Muscle of leg (tissue), 11 donors: Measurements from ENCODE around the gene TBC1D5. TPM values are rescaled to one million over a fixed set of nuclear protein-coding genes. Genes with fewer than 3 reads are reported as not detected.
A peak's percentile ranks its signal among the peaks of the same experiment; 100 is the strongest.
"Not testable (repeated sequence)": the region's sequence is repeated elsewhere in the genome, so short reads cannot be mapped to it uniquely, and the experiment has no call there.

Experiments used
- DNase-seq: peaks from one replicate; pipeline ENCODE4 v3.0.0; 2013
- H3K27ac ChIP-seq: one replicate; pipeline ENCODE4 v1.5.1; 2013; ENCODE audit warnings: mild to moderate bottlenecking, low read length, control low read depth
- H3K27me3 ChIP-seq: one replicate; pipeline ENCODE4 v1.6.1; 2013; ENCODE audit warnings: low read length; ENCODE audit not compliant: control insufficient read depth, insufficient read depth
- H3K36me3 ChIP-seq: one replicate; pipeline ENCODE4 v1.6.1; 2013; ENCODE audit warnings: low read length; ENCODE audit not compliant: control insufficient read depth, insufficient read depth
- H3K4me1 ChIP-seq: one replicate; pipeline ENCODE4 v1.6.1; 2013; ENCODE audit warnings: low read length; ENCODE audit not compliant: control insufficient read depth, insufficient read depth
- H3K4me3 ChIP-seq: one replicate; pipeline ENCODE4 v1.5.1; 2013; ENCODE audit warnings: low read length, control low read depth
- H3K9me3 ChIP-seq: replicated peaks from 2 replicates; pipeline ENCODE4 v1.6.1; 2013; ENCODE audit warnings: low read depth, low read length; ENCODE audit not compliant: control insufficient read depth
- WGBS: methylation state at CpG from one replicate; pipeline ENCODE4 v1.1.5; 2013; ENCODE audit warnings: missing lambda C conversion rate; ENCODE audit not compliant: insufficient coverage; 5-methylcytosine and 5-hydroxymethylcytosine counted together
- polyA plus RNA-seq, 8 donors: library from polyadenylated mRNA; unstranded; fragments of 120-200 nt; gene quantifications; one replicate each; pipeline versions ENCODE4 v1.2.1 to v1.2.3, GENCODE V29; 2013; ENCODE audit warnings: inconsistent platforms in 1 of 8, low replicate concordance in 1 of 8; ENCODE audit not compliant: insufficient read length in 8 of 8, insufficient read depth in 1 of 8
- total RNA-seq: library from RNA; stranded (reverse); fragments of 120-200 nt; gene quantifications from one replicate; pipeline ENCODE4 v1.2.4, GENCODE V29; 2013

Gene TBC1D5
- total and polyA plus RNA-seq, 9 donors, result 19.0 to 58.7 (median 32.6) TPM

DNA sequence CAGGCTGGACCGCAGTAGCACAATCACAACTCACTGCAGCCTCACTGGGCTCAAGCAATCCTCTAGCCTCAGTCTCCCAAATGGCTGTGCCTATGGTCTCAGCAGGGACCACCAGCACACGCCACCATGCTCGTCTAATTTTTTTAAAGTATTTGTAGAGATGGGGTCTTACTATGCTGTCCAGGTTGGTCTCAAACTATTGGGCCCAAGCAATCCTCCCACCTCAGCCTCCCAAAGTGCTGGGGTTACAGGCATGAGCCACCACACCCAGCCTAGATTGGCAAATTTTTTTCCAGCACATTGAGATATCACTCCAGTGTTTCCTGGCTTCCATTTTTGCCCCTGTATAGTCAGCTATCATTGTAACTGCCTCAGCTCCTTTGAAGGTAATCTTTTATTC lies 18.3 kb downstream of the TBC1D5 start:
- no peak for DNase-seq
- whole genome bisulfite sequencing, result 100% methylated on average over 1 of the region's 3 CpGs
- H3K4me3 ChIP-seq, result no peak overlapping the region
- no peak overlapping the region for H3K27ac ChIP-seq
- no peaks in the 10 kb centered on the region for H3K27me3 ChIP-seq
- H3K4me1 ChIP-seq, result no peaks in the 10 kb centered on the region
- peaks cover 17% of the 10 kb centered on the region for H3K9me3 ChIP-seq
- H3K36me3 ChIP-seq, result peaks cover 2% of the 10 kb centered on the region

DNA sequence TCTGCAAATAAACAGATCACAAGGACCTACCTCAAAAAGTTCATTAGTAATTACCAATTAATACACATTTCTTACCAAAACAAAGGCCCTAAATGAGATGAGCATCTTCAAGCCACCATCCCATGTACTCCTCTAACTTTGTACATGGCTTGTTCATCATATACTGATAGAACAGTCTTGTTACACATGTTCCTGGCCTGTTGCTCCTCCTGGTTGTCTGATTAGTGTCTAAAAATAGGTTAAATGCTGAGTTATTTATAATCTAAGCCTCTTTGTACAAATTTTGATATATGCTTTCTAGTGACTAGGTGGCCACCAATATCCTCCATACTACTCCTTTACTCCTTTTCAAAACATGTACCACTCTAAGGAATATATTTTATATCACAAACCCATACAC lies 25.0 kb downstream of the TBC1D5 start:
- H3K27me3 ChIP-seq, result no peaks in the 10 kb centered on the region
- no peak for DNase-seq
- no peak overlapping the region for H3K4me3 ChIP-seq
- H3K27ac ChIP-seq, result no peak overlapping the region
- H3K4me1 ChIP-seq, result no peaks in the 10 kb centered on the region
- no peaks in the 10 kb centered on the region for H3K36me3 ChIP-seq
- H3K9me3 ChIP-seq, result peaks cover 15% of the 10 kb centered on the region

GRCh38 chr3:17714473-17714872 lies 28.0 kb downstream of the TBC1D5 start:
- Histone ChIP-seq H3K4me1 (no peaks in the 10 kb centered on the region), H3K36me3 (no peaks in the 10 kb centered on the region), H3K4me3 (no peak overlapping the region), H3K27me3 (no peaks in the 10 kb centered on the region), H3K9me3 (peaks cover 15% of the 10 kb centered on the region), H3K27ac (no peak overlapping the region)
- no CpG with 5 or more reads among the region's 2 CpGs for WGBS
- DNase-seq, result no peak

- H3K27ac ChIP-seq, result no peak overlapping the region
- no peaks in the 10 kb centered on the region for H3K36me3 ChIP-seq
- H3K9me3 ChIP-seq, result peaks cover 4% of the 10 kb centered on the region
- H3K4me3 ChIP-seq, result no peak overlapping the region
- no peaks in the 10 kb centered on the region for H3K27me3 ChIP-seq
- DNase-seq, result peak; percentile 52
- no peaks in the 10 kb centered on the region for H3K4me1 ChIP-seq
- no CpG with 5 or more reads among the region's 1 CpG for WGBS
Observed at GRCh38 chr3:17709236-17709810, 33.1 kb downstream of the TBC1D5 start.

DNA sequence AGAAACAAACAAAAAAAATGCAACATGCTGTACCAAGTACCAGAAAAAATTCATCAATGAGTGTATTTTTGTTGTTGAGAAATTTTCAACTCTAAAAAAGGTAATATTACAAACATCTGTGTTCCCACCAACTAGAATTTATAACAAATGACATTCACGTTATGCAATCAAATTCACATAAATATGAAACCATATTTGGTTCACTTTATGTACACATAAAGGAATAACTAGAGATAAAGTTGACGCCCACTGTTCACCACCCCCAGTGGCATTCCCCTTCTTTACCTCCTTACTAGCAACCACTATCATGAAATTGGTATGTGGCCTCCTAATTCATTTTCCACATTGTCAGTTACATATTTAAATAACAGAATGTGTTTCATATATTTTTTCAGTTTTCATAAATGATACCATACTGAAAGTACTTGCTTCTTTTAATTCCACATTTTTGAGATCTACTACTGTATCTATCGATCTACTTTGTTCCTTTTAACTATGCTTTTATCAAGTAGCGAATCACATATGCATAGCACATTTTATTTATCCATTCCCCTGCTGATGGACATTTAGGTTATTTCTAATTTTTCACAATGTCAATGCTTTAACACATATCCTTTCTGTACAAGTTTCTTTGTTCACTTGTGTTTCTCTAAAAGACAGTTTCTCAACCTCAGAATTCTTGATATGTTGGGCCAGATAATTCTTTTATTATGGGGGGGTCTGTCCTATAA lies 34.5 kb downstream of the TBC1D5 start:
- H3K4me1 ChIP-seq, result no peaks in the 10 kb centered on the region
- peak; percentile 27 for DNase-seq
- no peaks in the 10 kb centered on the region for H3K27me3 ChIP-seq
- no peak overlapping the region for H3K4me3 ChIP-seq
- H3K36me3 ChIP-seq, result no peaks in the 10 kb centered on the region
- WGBS, result no CpG with 5 or more reads among the region's 4 CpGs
- H3K9me3 ChIP-seq, result no peaks in the 10 kb centered on the region
- H3K27ac ChIP-seq, result no peak overlapping the region

GRCh38 chr3:17705991-17706390 lies 36.4 kb downstream of the TBC1D5 start:
- not testable (repeated sequence) for H3K9me3 ChIP-seq, H3K27me3 ChIP-seq, H3K36me3 ChIP-seq, H3K4me3 ChIP-seq, DNase-seq, H3K27ac ChIP-seq, H3K4me1 ChIP-seq
- no CpG with 5 or more reads among the region's 15 CpGs for WGBS

- DNase-seq, H3K27ac ChIP-seq, H3K9me3 ChIP-seq, H3K27me3 ChIP-seq, H3K36me3 ChIP-seq, H3K4me3 ChIP-seq, H3K4me1 ChIP-seq: not testable (repeated sequence)
- 100% methylated on average over 2 of the region's 2 CpGs for WGBS
Observed at GRCh38 chr3:17699815-17700214, 42.6 kb downstream of the TBC1D5 start.

GRCh38 chr3:17695665-17696064 lies 46.8 kb downstream of the TBC1D5 start:
- not testable (repeated sequence) for H3K9me3 ChIP-seq, DNase-seq, H3K27ac ChIP-seq, H3K4me3 ChIP-seq, H3K36me3 ChIP-seq, H3K4me1 ChIP-seq, H3K27me3 ChIP-seq
- 100% methylated on average over 1 of the region's 2 CpGs for WGBS

DNA sequence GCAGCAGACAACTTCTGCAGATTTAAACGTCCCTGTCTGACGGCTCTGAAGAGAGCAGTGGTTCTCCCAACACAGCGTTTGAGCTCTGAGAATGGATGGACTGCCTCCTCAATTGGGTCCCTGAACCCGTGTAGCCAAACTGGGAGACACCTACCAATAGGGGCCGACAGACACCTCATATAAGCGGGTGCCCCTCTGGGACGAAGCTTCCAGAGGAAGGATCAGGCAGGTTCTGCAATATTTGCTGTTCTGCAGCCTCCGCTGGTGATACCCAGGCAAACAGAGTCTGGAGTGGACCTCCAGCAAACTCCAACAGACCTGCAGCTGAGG lies 48.8 kb downstream of the TBC1D5 start:
- H3K36me3 ChIP-seq, H3K9me3 ChIP-seq, H3K4me3 ChIP-seq, DNase-seq, H3K4me1 ChIP-seq, H3K27me3 ChIP-seq, H3K27ac ChIP-seq: not testable (repeated sequence)
- WGBS, result 98% methylated on average over 6 of the region's 8 CpGs

GRCh38 chr3:17692846-17693669 lies 49.4 kb downstream of the TBC1D5 start:
- not testable (repeated sequence) for H3K4me3 ChIP-seq, DNase-seq, H3K9me3 ChIP-seq, H3K4me1 ChIP-seq, H3K27me3 ChIP-seq, H3K27ac ChIP-seq, H3K36me3 ChIP-seq
- WGBS, result 96% methylated on average over 21 of the region's 22 CpGs
